Testis (tissue), 3 donors: ENCODE measurements around the gene OR5M3. TPM values are rescaled to one million over a fixed set of nuclear protein-coding genes. Genes with fewer than 3 reads are reported as not detected.

Source experiments
- DNase-seq: peaks from one replicate; pipeline ENCODE4 v3.0.0-alpha.2; 2019
- H3K27ac ChIP-seq, 2 donors: fragments of 200-600 bp; sonication (generic); one replicate each; pipeline ENCODE4 v1.5.1; 2019
- H3K27me3 ChIP-seq: fragments of 200-600 bp; sonication (generic); one replicate; pipeline ENCODE4 v1.5.1; 2019
- H3K36me3 ChIP-seq: fragments of 200-600 bp; sonication (generic); one replicate; pipeline ENCODE4 v1.5.1; 2017; ENCODE audit warnings: low read depth; ENCODE audit errors: missing control alignments
- H3K4me1 ChIP-seq: fragments of 200-600 bp; sonication (generic); one replicate; pipeline ENCODE4 v1.5.1; 2019
- H3K4me3 ChIP-seq, 2 donors: fragments of 200-600 bp; sonication (generic); one replicate each; pipeline ENCODE4 v1.5.1; 2017 to 2019
- H3K9me3 ChIP-seq: fragments of 200-600 bp; sonication (generic); one replicate; pipeline ENCODE4 v1.5.1; 2017
- POLR2A ChIP-seq: fragments of 450-650 bp; IDR thresholded peaks from one replicate; pipeline ENCODE4 v1.6.1; 2017; ENCODE audit warnings: antibody characterized with exemption, mild to moderate bottlenecking, moderate library complexity
- WGBS, 2 donors: methylation state at CpG; one replicate each; pipeline ENCODE4 v1.1.5; 2018; 5-methylcytosine and 5-hydroxymethylcytosine counted together
- intact Hi-C: fragments of 100-400 bp; cut with DNase I; formaldehyde crosslinking; loops from one replicate; pipeline ENCODE4 v1.15.1; 2023; ENCODE audit warnings: low total_unique reads
- polyA plus RNA-seq: library from polyadenylated mRNA; stranded (reverse); fragments of 350-450 nt; fragmentation: Illumina TruSeq; extraction: RNeasy Lipid Tissue Mini Kit (QIAGEN cat#74804); gene quantifications from one replicate; pipeline ENCODE4 v1.2.3, GENCODE V29; 2014; ENCODE audit warnings: low read depth, low replicate concordance; ENCODE audit not compliant: insufficient read depth
- total RNA-seq, 2 donors: library from RNA; depleted of rRNA; stranded (reverse); fragments of >200 nt; gene quantifications; one replicate each; pipeline ENCODE4 v1.2.3, GENCODE V29; 2016
- TF ChIP-seq, protein P1 (sequence below), 3 experiments: fragments of 450-650 bp in 2 of 3; fragments of 200-600 bp in 1 of 3; sonication (generic) in 1 of 3; IDR thresholded peaks; one replicate each; pipeline ENCODE4 v1.5.1; 2016 to 2019; ENCODE audit warnings: antibody characterized with exemption in 3 of 3, mild to moderate bottlenecking in 2 of 3, moderate library complexity in 1 of 3

Gene OR5M3
- total and polyA plus RNA-seq, 3 donors from 2014 or later, result not detected

DNA sequence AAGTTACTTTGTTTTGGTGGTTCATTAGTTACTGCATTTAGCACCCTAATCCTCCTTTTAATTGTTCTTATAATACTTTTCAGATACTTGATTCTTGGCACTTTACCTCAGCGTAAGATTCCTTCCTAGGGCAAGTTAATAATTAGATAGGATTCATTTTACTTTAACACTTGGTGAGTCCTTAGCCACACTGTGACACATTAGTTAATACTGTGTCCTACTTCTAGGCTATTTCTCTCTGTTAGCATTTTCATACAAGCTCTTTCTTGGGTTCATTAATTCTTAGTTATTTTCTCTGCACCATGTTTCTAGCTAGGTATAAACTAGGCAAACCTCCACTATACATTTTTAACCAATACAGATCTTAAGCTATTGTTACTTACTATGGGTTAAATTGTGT, 16.1 kb downstream of the OR5M3 start:
- H3K4me3 ChIP-seq, result no peak overlapping the region
- intact Hi-C loops, result no loop called here
- WGBS, 2 donors, result 90 to 98% methylated on average over 1 of the region's 1 CpG

DNA sequence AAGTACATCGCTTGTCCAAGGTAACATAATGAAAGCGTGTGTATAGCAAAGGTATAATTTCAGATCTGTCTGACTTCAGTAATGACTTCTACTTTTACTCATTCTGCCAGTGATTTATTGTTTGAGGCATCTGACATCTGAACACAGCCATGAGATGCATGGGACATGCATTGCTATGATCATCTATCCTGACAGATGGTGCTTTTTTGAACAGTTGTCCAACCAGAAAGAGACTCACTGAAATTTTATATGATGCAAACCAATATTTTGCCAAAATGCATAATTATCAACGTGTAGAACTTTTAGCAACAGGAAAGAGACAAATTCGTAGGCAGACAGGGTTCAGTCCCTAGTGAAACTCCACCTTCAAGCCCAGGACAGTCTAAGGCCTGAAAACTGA, 19.6 kb downstream of the OR5M3 start:
- Histone ChIP-seq H3K4me3 (no peak overlapping the region), H3K27me3 (no peaks in the 10 kb centered on the region), H3K4me1 (no peaks in the 10 kb centered on the region), H3K36me3 (no peaks in the 10 kb centered on the region), H3K9me3 (no peaks in the 10 kb centered on the region), H3K27ac (no peak overlapping the region)
- TF ChIP-seq, protein P1, sequence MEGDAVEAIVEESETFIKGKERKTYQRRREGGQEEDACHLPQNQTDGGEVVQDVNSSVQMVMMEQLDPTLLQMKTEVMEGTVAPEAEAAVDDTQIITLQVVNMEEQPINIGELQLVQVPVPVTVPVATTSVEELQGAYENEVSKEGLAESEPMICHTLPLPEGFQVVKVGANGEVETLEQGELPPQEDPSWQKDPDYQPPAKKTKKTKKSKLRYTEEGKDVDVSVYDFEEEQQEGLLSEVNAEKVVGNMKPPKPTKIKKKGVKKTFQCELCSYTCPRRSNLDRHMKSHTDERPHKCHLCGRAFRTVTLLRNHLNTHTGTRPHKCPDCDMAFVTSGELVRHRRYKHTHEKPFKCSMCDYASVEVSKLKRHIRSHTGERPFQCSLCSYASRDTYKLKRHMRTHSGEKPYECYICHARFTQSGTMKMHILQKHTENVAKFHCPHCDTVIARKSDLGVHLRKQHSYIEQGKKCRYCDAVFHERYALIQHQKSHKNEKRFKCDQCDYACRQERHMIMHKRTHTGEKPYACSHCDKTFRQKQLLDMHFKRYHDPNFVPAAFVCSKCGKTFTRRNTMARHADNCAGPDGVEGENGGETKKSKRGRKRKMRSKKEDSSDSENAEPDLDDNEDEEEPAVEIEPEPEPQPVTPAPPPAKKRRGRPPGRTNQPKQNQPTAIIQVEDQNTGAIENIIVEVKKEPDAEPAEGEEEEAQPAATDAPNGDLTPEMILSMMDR (IDR thresholded peaks at IDR 0.05), result no peak
- no peak for TF ChIP-seq POLR2A
- intact Hi-C loops, result no loop called here
- no peak for DNase-seq
- 74 to 80% methylated on average over 4 of the region's 4 CpGs for WGBS, 2 donors

More for the DNA sequence above, 16.1 kb downstream of the OR5M3 start:
- Histone ChIP-seq H3K36me3 (no peaks in the 10 kb centered on the region), H3K4me1 (no peaks in the 10 kb centered on the region), H3K27me3 (no peaks in the 10 kb centered on the region), H3K9me3 (no peaks in the 10 kb centered on the region), H3K27ac (no peak overlapping the region)
- TF ChIP-seq POLR2A, result no peak
- TF ChIP-seq, protein P1 (IDR thresholded peaks at IDR 0.05), result no peak
- no peak for DNase-seq

Other genes starting within 250 kb of the OR5M3 start
- not detected for gene OR5T2, start 239.1 kb downstream of the OR5M3 start, total RNA-seq
- not detected for gene OR5T2, start 239.1 kb downstream of the OR5M3 start, polyA plus RNA-seq
- gene OR5T3, start 221.1 kb downstream of the OR5M3 start, total RNA-seq, result not detected
- gene OR5T3, start 221.1 kb downstream of the OR5M3 start, polyA plus RNA-seq, result not detected
- gene OR5T1, start 199.2 kb downstream of the OR5M3 start, total RNA-seq, result not detected
- not detected for gene OR5T1, start 199.2 kb downstream of the OR5M3 start, polyA plus RNA-seq
- gene OR8H1, start 181.1 kb downstream of the OR5M3 start, total RNA-seq, result under 1 TPM in 1 of 2 donors, not detected in 1; 0.08 TPM
- gene OR8H1, start 181.1 kb downstream of the OR5M3 start, polyA plus RNA-seq, result not detected
- not detected for gene OR8K3, start 158.2 kb downstream of the OR5M3 start, total RNA-seq
- gene OR8K3, start 158.2 kb downstream of the OR5M3 start, polyA plus RNA-seq, result not detected
- not detected for gene OR8K1, start 127.3 kb downstream of the OR5M3 start, total RNA-seq
- gene OR8K1, start 127.3 kb downstream of the OR5M3 start, polyA plus RNA-seq, result not detected
- gene OR8J1, start 119.1 kb downstream of the OR5M3 start, total RNA-seq, result not detected
- gene OR8J1, start 119.1 kb downstream of the OR5M3 start, polyA plus RNA-seq, result not detected
- not detected for gene OR8U1, start 97.7 kb downstream of the OR5M3 start, total RNA-seq
- gene OR8U1, start 97.7 kb downstream of the OR5M3 start, polyA plus RNA-seq, result not detected
- gene OR5AL1, start 60.7 kb downstream of the OR5M3 start, total RNA-seq, result not detected
- not detected for gene OR5AL1, start 60.7 kb downstream of the OR5M3 start, polyA plus RNA-seq
- under 1 TPM in 1 of 2 donors, not detected in 1; 0.47 TPM for gene OR5M8, start 18.0 kb upstream of the OR5M3 start, total RNA-seq
- not detected for gene OR5M8, start 18.0 kb upstream of the OR5M3 start, polyA plus RNA-seq
- gene OR5M11, start 69.9 kb upstream of the OR5M3 start, total RNA-seq, result not detected
- not detected for gene OR5M11, start 69.9 kb upstream of the OR5M3 start, polyA plus RNA-seq
- not detected for gene OR5M10, start 104.4 kb upstream of the OR5M3 start, total RNA-seq
- not detected for gene OR5M10, start 104.4 kb upstream of the OR5M3 start, polyA plus RNA-seq
- not detected for gene OR5M1, start 141.5 kb upstream of the OR5M3 start, total RNA-seq
- gene OR5M1, start 141.5 kb upstream of the OR5M3 start, polyA plus RNA-seq, result not detected
- gene OR5AP2, start 169.1 kb upstream of the OR5M3 start, total RNA-seq, result not detected
- gene OR5AP2, start 169.1 kb upstream of the OR5M3 start, polyA plus RNA-seq, result not detected
- gene OR5AR1, start 190.3 kb upstream of the OR5M3 start, total RNA-seq, result not detected
- gene OR5AR1, start 190.3 kb upstream of the OR5M3 start, polyA plus RNA-seq, result not detected
- not detected for gene OR9G1, start 225.7 kb upstream of the OR5M3 start, total RNA-seq
- gene OR9G1, start 225.7 kb upstream of the OR5M3 start, polyA plus RNA-seq, result not detected